ENCODE results near the gene SHLD1.
A peak's percentile ranks its signal among the peaks of the same experiment; 100 is the strongest.
"Not testable (repeated sequence)": the region's sequence is repeated elsewhere in the genome, so short reads cannot be mapped to it uniquely, and the experiment has no call there.

Gene SHLD1

GRCh38 chr20:5781798-5782750, 31.9 kb downstream of the SHLD1 start:
- no peak for DNase-seq (ENCODE audit: low spot score)

- DNase-seq (ENCODE audit: low spot score) = no peak
Observed at GRCh38 chr20:5784735-5785134, 34.5 kb downstream of the SHLD1 start.

- no peak for DNase-seq (ENCODE audit: low spot score)
Observed at GRCh38 chr20:5785146-5785545, 34.9 kb downstream of the SHLD1 start.

GRCh38 chr20:5786930-5787795, 37.0 kb downstream of the SHLD1 start:
- DNase-seq (ENCODE audit: low spot score) = peak; percentile 26

GRCh38 chr20:5787796-5788165, 37.6 kb downstream of the SHLD1 start:
- DNase-seq (ENCODE audit: low spot score) = no peak

GRCh38 chr20:5788385-5788895, 38.2 kb downstream of the SHLD1 start:
- peak; percentile 85 for DNase-seq (ENCODE audit: low spot score)

- DNase-seq (ENCODE audit: low spot score) = no peak
Observed at GRCh38 chr20:5789827-5790226, 39.6 kb downstream of the SHLD1 start.

GRCh38 chr20:5793916-5794315, 43.7 kb downstream of the SHLD1 start:
- no peak for DNase-seq (ENCODE audit: low spot score)

- no peak for DNase-seq (ENCODE audit: low spot score)
Observed at GRCh38 chr20:5796331-5797040, 46.3 kb downstream of the SHLD1 start.

GRCh38 chr20:5797165-5797564, 47.0 kb downstream of the SHLD1 start:
- no peak for DNase-seq (ENCODE audit: low spot score)

- DNase-seq (ENCODE audit: low spot score) = peak; percentile 55
Observed at GRCh38 chr20:5797843-5798462, 47.8 kb downstream of the SHLD1 start.

GRCh38 chr20:5803754-5804303, 53.6 kb downstream of the SHLD1 start:
- not testable (repeated sequence) for DNase-seq (ENCODE audit: low spot score)

- DNase-seq (ENCODE audit: low spot score) = no peak
Observed at GRCh38 chr20:5806457-5807263, 56.5 kb downstream of the SHLD1 start.

GRCh38 chr20:5807431-5807830, 57.2 kb downstream of the SHLD1 start:
- peak; percentile 60 for DNase-seq (ENCODE audit: low spot score)

- no peak for DNase-seq (ENCODE audit: low spot score)
Observed at GRCh38 chr20:5808901-5809300, 58.7 kb downstream of the SHLD1 start.

- DNase-seq (ENCODE audit: low spot score) = no peak
Observed at GRCh38 chr20:5809495-5809894, 59.3 kb downstream of the SHLD1 start.

GRCh38 chr20:5810800-5811422, 60.7 kb downstream of the SHLD1 start:
- no peak for DNase-seq (ENCODE audit: low spot score)

- no peak for DNase-seq (ENCODE audit: low spot score)
Observed at GRCh38 chr20:5811746-5812145, 61.5 kb downstream of the SHLD1 start.

GRCh38 chr20:5818346-5818681, 68.1 kb downstream of the SHLD1 start:
- DNase-seq (ENCODE audit: low spot score) = no peak

- DNase-seq (ENCODE audit: low spot score) = no peak
Observed at GRCh38 chr20:5820738-5821137, 70.5 kb downstream of the SHLD1 start.
